ENCODE results near the gene MTMR4. TPM values are rescaled to one million over a fixed set of nuclear protein-coding genes. Genes with fewer than 3 reads are reported as not detected.

MTMR4 gene
- polyA plus RNA-seq, 1 experiment, result 28.3 TPM

GRCh38 chr17:58476812-58477211 lies 37.6 kb downstream of the MTMR4 start:
- ChIA-PET CTCF (no interaction called here), POLR2A (no interaction called here)
- DNase-seq (ENCODE audit: low read depth, low spot score), result no peak
- Histone ChIP-seq H3K27ac (ENCODE audit: low read depth, low read length) (no peak overlapping the region), H3K27me3 (ENCODE audit: control insufficient read depth, insufficient read depth, low read length) (no peaks in the 10 kb centered on the region), H3K9me3 (ENCODE audit: control insufficient read depth, insufficient read depth, low read length) (no peaks in the 10 kb centered on the region), H3K4me3 (ENCODE audit: low read depth, low read length) (no peak overlapping the region)
- TF ChIP-seq, protein P1, sequence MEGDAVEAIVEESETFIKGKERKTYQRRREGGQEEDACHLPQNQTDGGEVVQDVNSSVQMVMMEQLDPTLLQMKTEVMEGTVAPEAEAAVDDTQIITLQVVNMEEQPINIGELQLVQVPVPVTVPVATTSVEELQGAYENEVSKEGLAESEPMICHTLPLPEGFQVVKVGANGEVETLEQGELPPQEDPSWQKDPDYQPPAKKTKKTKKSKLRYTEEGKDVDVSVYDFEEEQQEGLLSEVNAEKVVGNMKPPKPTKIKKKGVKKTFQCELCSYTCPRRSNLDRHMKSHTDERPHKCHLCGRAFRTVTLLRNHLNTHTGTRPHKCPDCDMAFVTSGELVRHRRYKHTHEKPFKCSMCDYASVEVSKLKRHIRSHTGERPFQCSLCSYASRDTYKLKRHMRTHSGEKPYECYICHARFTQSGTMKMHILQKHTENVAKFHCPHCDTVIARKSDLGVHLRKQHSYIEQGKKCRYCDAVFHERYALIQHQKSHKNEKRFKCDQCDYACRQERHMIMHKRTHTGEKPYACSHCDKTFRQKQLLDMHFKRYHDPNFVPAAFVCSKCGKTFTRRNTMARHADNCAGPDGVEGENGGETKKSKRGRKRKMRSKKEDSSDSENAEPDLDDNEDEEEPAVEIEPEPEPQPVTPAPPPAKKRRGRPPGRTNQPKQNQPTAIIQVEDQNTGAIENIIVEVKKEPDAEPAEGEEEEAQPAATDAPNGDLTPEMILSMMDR (IDR thresholded peaks at IDR 0.05; ENCODE audit: low read depth, low read length), result no peak

DNA sequence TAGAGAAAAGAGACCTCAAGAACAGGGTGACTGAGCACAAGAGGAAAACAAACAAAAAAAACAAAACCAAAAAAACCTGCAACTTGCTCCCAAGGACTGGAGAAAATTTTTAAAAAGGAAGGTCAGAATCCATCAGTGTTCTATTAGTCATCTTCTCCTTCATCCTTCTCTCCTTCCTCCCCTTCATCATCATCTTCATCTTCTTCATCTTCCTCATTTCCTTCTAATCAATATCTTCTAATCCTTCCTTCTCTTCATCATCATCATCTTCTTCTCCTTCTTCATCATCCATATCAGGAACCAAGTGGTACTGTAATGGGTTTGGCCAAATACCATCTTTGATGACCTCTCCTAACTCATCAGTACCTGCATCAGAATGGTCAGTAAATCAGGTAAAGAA lies 38.5 kb downstream of the MTMR4 start:
- no peak overlapping the region for H3K27ac ChIP-seq (ENCODE audit: low read depth, low read length)
- H3K4me3 ChIP-seq (ENCODE audit: low read depth, low read length), result no peak overlapping the region
- DNase-seq (ENCODE audit: low read depth, low spot score), result no peak
- TF ChIP-seq, protein P1 (IDR thresholded peaks at IDR 0.05; ENCODE audit: low read depth, low read length), result no peak
- ChIA-PET POLR2A (no interaction called here), CTCF (no interaction called here)
- H3K27me3 ChIP-seq (ENCODE audit: control insufficient read depth, insufficient read depth, low read length), result no peaks in the 10 kb centered on the region
- no peaks in the 10 kb centered on the region for H3K9me3 ChIP-seq (ENCODE audit: control insufficient read depth, insufficient read depth, low read length)

DNA sequence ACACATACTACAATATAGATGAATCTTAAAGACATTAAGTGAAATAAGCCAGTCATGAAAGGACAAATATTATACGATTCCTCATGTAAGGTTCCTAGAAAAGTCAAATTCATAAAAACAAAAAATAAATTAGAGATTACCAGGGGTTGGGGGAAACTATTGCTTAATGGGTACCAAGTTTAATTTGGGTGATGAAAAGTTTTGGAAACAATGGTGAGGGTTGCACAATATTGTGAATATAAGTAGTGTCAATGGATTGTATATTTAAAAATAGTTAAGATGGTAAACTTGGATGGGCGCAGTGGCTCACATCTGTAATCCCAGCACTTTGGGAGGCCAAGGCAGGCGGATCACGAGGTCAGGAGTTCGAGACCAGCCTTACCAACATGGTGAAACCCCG lies 44.1 kb downstream of the MTMR4 start:
- DNase-seq (ENCODE audit: low read depth, low spot score), result no peak
- Histone ChIP-seq H3K4me3 (ENCODE audit: low read depth, low read length) (no peak overlapping the region), H3K27ac (ENCODE audit: low read depth, low read length) (no peak overlapping the region), H3K27me3 (ENCODE audit: control insufficient read depth, insufficient read depth, low read length) (no peaks in the 10 kb centered on the region), H3K9me3 (ENCODE audit: control insufficient read depth, insufficient read depth, low read length) (no peaks in the 10 kb centered on the region)
- CTCF ChIA-PET, result no interaction called here
- TF ChIP-seq, protein P1 (IDR thresholded peaks at IDR 0.05; ENCODE audit: low read depth, low read length), result no peak
- POLR2A ChIA-PET, result no interaction called here

DNA sequence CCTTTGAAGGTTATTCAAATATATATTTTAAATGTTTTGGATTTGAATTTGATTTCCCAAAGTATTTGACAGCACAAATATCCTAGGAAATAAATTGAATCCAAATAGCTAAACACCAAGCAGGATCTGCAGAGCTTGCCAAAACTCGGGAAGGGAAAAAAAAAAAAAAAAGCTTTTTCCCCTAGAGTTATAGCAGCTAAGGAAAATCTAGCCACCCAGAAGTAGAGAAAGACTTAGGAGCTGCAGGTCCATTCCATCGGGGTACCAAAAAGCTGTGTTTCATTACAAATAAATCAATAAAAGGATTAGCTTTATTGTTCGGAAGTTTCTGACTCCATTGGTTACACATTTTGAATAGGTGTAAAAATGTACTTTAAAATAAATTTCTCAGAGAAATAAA lies 45.5 kb downstream of the MTMR4 start:
- TF ChIP-seq, protein P1 (IDR thresholded peaks at IDR 0.05; ENCODE audit: low read depth, low read length), result no peak
- DNase-seq (ENCODE audit: low read depth, low spot score), result no peak
- ChIA-PET POLR2A (no interaction called here), CTCF (no interaction called here)
- Histone ChIP-seq H3K4me3 (ENCODE audit: low read depth, low read length) (no peak overlapping the region), H3K27me3 (ENCODE audit: control insufficient read depth, insufficient read depth, low read length) (no peaks in the 10 kb centered on the region), H3K9me3 (ENCODE audit: control insufficient read depth, insufficient read depth, low read length) (no peaks in the 10 kb centered on the region), H3K27ac (ENCODE audit: low read depth, low read length) (no peak overlapping the region)

- Histone ChIP-seq H3K27ac (ENCODE audit: low read depth, low read length) (no peak overlapping the region), H3K4me3 (ENCODE audit: low read depth, low read length) (no peak overlapping the region), H3K27me3 (ENCODE audit: control insufficient read depth, insufficient read depth, low read length) (no peaks in the 10 kb centered on the region), H3K9me3 (ENCODE audit: control insufficient read depth, insufficient read depth, low read length) (no peaks in the 10 kb centered on the region)
- DNase-seq (ENCODE audit: low read depth, low spot score), result no peak
- ChIA-PET CTCF (interaction anchor here (1.7 kb wide), 1 partner anchor 152 kb away, joined by 4 read pairs; no protein-coding TSS in a partner anchor), POLR2A (no interaction called here)
- TF ChIP-seq, protein P1 (IDR thresholded peaks at IDR 0.05; ENCODE audit: low read depth, low read length), result no peak
Observed at GRCh38 chr17:58455491-58455890, 58.9 kb downstream of the MTMR4 start.

All from AG04450 (cell line).